ENCODE results near the gene SLC12A9.

DNA sequence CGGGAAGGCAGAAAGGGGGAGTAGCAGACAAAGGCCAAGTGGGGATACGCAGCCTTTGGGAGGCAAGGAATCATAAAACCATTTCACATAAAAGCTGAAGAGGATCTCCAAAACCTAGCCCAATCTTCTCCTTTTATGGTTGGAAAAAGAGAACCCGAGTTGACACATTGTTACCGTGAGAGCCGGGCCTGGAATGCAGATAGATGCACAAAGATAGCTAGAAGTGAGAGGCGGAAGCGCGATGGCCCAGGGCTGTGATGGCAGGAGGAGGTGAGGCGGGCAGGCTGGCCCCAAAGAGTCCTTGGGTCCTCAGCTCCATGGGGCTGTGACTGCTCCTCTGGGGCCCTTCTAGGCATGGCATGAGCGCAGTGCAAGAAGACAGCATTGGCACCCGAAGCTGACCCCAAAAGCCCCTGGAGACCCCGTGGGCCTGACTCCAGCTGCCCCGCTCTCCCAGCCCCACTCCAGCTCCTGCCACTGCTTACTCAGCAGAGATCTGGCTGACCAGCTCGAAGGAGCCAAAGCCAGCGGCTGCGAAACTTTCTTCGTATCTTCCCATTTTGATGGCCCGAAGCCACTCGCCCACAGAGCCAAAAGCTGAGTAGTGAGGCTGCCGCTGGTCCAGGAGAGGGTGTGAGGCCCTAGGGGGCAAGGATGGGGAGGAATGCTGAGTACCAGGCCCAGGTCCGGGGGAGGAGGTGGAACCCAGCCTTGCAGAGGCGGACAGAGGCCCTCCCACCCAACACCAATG, 47.7 kb upstream of the SLC12A9 start:
- TF ChIP-seq, protein P1, sequence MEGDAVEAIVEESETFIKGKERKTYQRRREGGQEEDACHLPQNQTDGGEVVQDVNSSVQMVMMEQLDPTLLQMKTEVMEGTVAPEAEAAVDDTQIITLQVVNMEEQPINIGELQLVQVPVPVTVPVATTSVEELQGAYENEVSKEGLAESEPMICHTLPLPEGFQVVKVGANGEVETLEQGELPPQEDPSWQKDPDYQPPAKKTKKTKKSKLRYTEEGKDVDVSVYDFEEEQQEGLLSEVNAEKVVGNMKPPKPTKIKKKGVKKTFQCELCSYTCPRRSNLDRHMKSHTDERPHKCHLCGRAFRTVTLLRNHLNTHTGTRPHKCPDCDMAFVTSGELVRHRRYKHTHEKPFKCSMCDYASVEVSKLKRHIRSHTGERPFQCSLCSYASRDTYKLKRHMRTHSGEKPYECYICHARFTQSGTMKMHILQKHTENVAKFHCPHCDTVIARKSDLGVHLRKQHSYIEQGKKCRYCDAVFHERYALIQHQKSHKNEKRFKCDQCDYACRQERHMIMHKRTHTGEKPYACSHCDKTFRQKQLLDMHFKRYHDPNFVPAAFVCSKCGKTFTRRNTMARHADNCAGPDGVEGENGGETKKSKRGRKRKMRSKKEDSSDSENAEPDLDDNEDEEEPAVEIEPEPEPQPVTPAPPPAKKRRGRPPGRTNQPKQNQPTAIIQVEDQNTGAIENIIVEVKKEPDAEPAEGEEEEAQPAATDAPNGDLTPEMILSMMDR (IDR thresholded peaks at IDR 0.05): no peak
- TF ChIP-seq ZFX (IDR thresholded peaks at IDR 0.05; ENCODE audit: borderline replicate concordance): no peak

Data from 22Rv1 (cell line).